Measurements from ENCODE around the gene CAMSAP2.
"Not testable (repeated sequence)": the region's sequence is repeated elsewhere in the genome, so short reads cannot be mapped to it uniquely, and the experiment has no call there.

The CAMSAP2 gene

DNA sequence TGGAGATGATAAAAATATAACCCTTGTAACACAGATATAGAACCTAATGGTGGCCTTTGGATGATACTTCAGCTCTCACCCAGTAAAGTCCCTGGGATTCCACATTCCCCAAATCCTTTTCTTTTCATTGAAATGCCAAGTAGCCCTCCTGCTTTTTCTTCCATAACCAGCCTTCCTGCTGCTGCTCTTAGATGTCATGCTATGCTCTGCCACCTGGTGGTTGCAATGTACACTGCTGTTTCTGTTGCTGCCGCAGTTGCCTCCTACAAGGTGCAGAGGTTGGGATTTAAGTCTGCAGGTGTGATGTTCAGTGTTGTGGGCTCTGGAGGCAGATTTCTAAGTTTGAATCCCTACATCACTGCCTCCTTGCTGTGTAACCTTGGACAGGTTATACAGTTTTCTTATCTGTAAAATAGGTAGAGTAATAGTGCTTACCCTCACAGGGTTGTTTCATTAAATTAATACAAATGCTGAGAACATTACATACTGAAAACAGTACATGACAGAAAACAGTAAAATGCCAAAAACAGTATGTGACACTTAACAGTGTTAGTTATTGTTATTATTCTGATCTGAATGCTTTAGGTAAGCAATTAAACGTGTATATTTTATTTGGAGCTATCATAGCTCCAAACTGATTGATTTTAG lies 64.3 kb downstream of the CAMSAP2 start:
- DNase-seq (ENCODE audit: low read depth), result peak; percentile 76
- no peak overlapping the region for H3K4me3 ChIP-seq (ENCODE audit: low read depth, low read length)
- TF ChIP-seq, protein P1, sequence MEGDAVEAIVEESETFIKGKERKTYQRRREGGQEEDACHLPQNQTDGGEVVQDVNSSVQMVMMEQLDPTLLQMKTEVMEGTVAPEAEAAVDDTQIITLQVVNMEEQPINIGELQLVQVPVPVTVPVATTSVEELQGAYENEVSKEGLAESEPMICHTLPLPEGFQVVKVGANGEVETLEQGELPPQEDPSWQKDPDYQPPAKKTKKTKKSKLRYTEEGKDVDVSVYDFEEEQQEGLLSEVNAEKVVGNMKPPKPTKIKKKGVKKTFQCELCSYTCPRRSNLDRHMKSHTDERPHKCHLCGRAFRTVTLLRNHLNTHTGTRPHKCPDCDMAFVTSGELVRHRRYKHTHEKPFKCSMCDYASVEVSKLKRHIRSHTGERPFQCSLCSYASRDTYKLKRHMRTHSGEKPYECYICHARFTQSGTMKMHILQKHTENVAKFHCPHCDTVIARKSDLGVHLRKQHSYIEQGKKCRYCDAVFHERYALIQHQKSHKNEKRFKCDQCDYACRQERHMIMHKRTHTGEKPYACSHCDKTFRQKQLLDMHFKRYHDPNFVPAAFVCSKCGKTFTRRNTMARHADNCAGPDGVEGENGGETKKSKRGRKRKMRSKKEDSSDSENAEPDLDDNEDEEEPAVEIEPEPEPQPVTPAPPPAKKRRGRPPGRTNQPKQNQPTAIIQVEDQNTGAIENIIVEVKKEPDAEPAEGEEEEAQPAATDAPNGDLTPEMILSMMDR (IDR thresholded peaks at IDR 0.05; ENCODE audit: low read depth, low read length), result peak; percentile 90
- TF ChIP-seq, protein P2, sequence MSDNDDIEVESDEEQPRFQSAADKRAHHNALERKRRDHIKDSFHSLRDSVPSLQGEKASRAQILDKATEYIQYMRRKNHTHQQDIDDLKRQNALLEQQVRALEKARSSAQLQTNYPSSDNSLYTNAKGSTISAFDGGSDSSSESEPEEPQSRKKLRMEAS (IDR thresholded peaks at IDR 0.05; ENCODE audit: low read depth, low read length), result no peak
- TF ChIP-seq MYC (IDR thresholded peaks at IDR 0.05; ENCODE audit: low read depth, low read length), result no peak
- no peak for TF ChIP-seq POLR2A (IDR thresholded peaks at IDR 0.05; ENCODE audit: extremely low read depth, insufficient read length)

DNA sequence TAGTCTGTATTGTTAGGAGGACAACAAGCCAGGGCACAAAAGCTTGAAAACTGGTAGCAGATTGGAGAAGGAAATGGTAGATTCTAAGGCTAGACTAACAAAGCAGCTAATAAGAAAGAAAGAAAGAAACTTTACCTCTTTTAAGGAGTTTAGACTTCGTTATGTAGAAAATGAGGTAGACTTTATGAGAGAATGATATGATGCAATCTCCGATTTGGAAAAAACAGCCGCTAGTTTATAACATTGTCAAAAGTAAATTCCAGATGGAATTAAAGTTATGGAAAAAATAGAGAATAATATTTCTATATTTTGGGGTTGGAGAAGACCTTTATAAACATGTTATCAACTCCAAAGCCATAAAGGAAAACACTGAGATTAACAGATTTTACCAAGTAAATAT lies 67.0 kb downstream of the CAMSAP2 start:
- no peak for DNase-seq (ENCODE audit: low read depth)
- TF ChIP-seq MYC (IDR thresholded peaks at IDR 0.05; ENCODE audit: low read depth, low read length) (no peak), POLR2A (IDR thresholded peaks at IDR 0.05; ENCODE audit: extremely low read depth, insufficient read length) (no peak)
- TF ChIP-seq, protein P2 (IDR thresholded peaks at IDR 0.05; ENCODE audit: low read depth, low read length), result no peak
- TF ChIP-seq, protein P1 (IDR thresholded peaks at IDR 0.05; ENCODE audit: low read depth, low read length), result no peak
- H3K4me3 ChIP-seq (ENCODE audit: low read depth, low read length), result no peak overlapping the region

DNA sequence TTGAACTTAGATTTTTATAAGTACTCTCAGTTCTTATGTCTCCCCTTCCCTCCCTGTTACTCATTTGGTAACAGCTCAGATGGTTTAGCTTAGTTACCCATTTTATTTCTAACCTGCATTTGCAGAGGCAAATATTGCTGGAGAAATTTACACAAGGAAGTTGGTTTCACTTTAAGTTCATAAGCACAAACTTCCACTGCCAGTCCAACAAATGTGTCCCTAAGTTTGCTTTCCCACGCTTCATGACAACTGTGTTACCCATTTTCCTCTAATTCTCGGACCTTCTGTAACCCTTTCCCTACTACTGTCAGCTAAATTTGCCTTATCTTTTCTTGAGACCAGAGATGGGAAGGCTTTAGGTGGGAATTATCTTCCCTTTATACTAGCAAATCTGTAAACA lies 70.2 kb downstream of the CAMSAP2 start:
- DNase-seq (ENCODE audit: low read depth), result no peak
- TF ChIP-seq POLR2A (IDR thresholded peaks at IDR 0.05; ENCODE audit: extremely low read depth, insufficient read length) (no peak), MYC (IDR thresholded peaks at IDR 0.05; ENCODE audit: low read depth, low read length) (no peak)
- TF ChIP-seq, protein P1 (IDR thresholded peaks at IDR 0.05; ENCODE audit: low read depth, low read length), result no peak
- TF ChIP-seq, protein P2 (IDR thresholded peaks at IDR 0.05; ENCODE audit: low read depth, low read length), result no peak
- no peak overlapping the region for H3K4me3 ChIP-seq (ENCODE audit: low read depth, low read length)

DNA sequence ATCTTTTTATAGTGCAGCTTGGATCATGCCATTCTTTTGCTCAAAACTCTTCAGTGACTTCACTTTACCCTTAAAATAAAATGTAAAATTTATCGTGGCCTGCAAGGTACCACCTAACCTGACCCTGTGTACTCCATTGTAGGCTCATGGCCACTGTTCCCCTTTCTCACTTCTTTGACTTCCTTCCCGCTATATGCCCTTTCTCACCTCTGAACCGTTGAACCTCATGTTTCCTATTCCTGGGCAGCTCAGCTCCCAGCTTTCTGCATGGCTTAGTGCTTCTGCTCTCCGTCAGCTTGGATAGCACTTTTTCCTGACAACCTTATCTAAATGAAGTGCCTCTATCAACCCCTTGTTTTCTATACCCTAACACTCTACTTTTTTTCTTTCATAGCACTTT lies 73.0 kb downstream of the CAMSAP2 start:
- TF ChIP-seq, protein P1 (IDR thresholded peaks at IDR 0.05; ENCODE audit: low read depth, low read length), result no peak
- TF ChIP-seq, protein P2 (IDR thresholded peaks at IDR 0.05; ENCODE audit: low read depth, low read length), result no peak
- TF ChIP-seq POLR2A (IDR thresholded peaks at IDR 0.05; ENCODE audit: extremely low read depth, insufficient read length), result no peak
- TF ChIP-seq MYC (IDR thresholded peaks at IDR 0.05; ENCODE audit: low read depth, low read length), result no peak
- no peak overlapping the region for H3K4me3 ChIP-seq (ENCODE audit: low read depth, low read length)
- DNase-seq (ENCODE audit: low read depth), result no peak

DNA sequence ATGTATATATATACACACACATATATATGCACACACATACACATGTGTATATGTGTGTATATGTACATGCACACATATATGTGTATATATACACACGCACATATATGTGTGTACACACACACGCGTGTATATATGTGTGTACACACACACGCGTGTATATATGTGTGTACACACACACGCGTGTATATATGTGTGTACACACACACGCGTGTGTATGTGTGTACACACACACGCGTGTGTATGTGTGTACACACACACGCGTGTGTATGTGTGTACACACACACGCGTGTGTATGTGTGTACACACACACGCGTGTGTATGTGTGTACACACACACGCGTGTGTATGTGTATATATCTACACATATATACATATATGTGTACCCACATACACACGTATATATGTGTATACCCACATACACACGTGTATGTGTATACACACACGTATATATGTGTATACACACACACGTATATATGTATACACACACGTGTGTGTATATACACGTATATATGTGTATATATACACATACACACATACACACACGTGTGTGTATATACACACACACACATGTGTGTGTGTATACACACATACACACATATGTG lies 78.0 kb downstream of the CAMSAP2 start:
- not testable (repeated sequence) for DNase-seq (ENCODE audit: low read depth); H3K4me3 ChIP-seq (ENCODE audit: low read depth, low read length)

DNA sequence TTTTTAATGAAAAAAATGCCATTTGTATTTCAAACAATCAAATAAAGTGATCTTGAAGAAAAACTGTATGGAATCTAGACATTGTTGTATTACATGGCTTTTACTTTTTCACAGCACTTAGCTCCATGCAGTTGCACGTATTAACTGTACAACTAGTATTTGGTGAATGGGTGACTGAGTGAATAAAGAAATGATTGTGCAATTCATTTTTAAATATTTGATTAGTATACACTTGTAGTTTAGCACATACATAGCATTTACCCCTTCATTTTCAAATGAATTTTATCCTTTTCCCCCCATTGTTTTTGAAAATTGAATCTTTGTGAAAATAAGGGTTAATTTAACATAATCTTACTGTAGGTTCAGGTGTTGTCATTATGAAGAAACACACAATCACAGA lies 79.6 kb downstream of the CAMSAP2 start:
- TF ChIP-seq, protein P2 (IDR thresholded peaks at IDR 0.05; ENCODE audit: low read depth, low read length), result no peak
- TF ChIP-seq POLR2A (IDR thresholded peaks at IDR 0.05; ENCODE audit: extremely low read depth, insufficient read length) (no peak), MYC (IDR thresholded peaks at IDR 0.05; ENCODE audit: low read depth, low read length) (no peak)
- TF ChIP-seq, protein P1 (IDR thresholded peaks at IDR 0.05; ENCODE audit: low read depth, low read length), result no peak
- no peak overlapping the region for H3K4me3 ChIP-seq (ENCODE audit: low read depth, low read length)
- DNase-seq (ENCODE audit: low read depth), result no peak
